GM23338 (cell line): ENCODE results near the gene PACSIN1. TPM values are rescaled to one million over a fixed set of nuclear protein-coding genes. Genes with fewer than 3 reads are reported as not detected.

Source experiments
- ATAC-seq: fragments of 200-7000 bp; cut with Tn5 transposase; 3 replicates; pipeline ENCODE4 v1.9.1; 2020
- DNase-seq: peaks from one replicate; pipeline ENCODE4 v3.0.0-alpha.2; 2015; ENCODE audit warnings: low spot score
- H2AFZ ChIP-seq: fragments of 200-600 bp; sonication (generic); 2 replicates; pipeline ENCODE4 v1.8.0; 2016; ENCODE audit warnings: antibody characterized with exemption, mild to moderate bottlenecking, moderate library complexity
- H3F3A ChIP-seq: fragments of 200-600 bp; sonication (generic); replicated peaks from 2 replicates; pipeline ENCODE4 v1.8.0; 2017; ENCODE audit warnings: antibody characterized with exemption, mixed run types, low read depth
- H3K27ac ChIP-seq: fragments of 200-600 bp; sonication (generic); 2 replicates; pipeline ENCODE4 v1.6.1; 2016; ENCODE audit warnings: low read depth
- H3K27me3 ChIP-seq: fragments of 200-600 bp; sonication (generic); 2 replicates; pipeline ENCODE4 v1.8.0; 2016; ENCODE audit warnings: mild to moderate bottlenecking, mixed run types, moderate library complexity; ENCODE audit not compliant: insufficient read depth
- H3K36me3 ChIP-seq: fragments of 200-600 bp; sonication (generic); 2 replicates; pipeline ENCODE4 v1.8.0; 2016; ENCODE audit warnings: mild to moderate bottlenecking; ENCODE audit not compliant: insufficient read depth
- H3K4me1 ChIP-seq: fragments of 200-600 bp; sonication (generic); 2 replicates; pipeline ENCODE4 v1.8.0; 2016; ENCODE audit warnings: mild to moderate bottlenecking, moderate library complexity; ENCODE audit not compliant: insufficient read depth
- H3K4me2 ChIP-seq: fragments of 200-600 bp; sonication (generic); 2 replicates; pipeline ENCODE4 v1.7.1; 2017; ENCODE audit warnings: mixed run types
- H3K4me3 ChIP-seq: fragments of 200-600 bp; sonication (generic); 2 replicates; pipeline ENCODE4 v1.6.1; 2016; ENCODE audit warnings: mixed run types
- H3K79me2 ChIP-seq: fragments of 200-600 bp; sonication (generic); replicated peaks from 2 replicates; pipeline ENCODE4 v1.8.0; 2017; ENCODE audit warnings: mild to moderate bottlenecking; ENCODE audit not compliant: insufficient read depth
- H3K9me2 ChIP-seq: fragments of 200-600 bp; sonication (generic); 2 replicates; pipeline ENCODE4 v1.8.0; 2017; ENCODE audit not compliant: insufficient read depth
- H4K20me1 ChIP-seq: fragments of 200-600 bp; sonication (generic); replicated peaks from 2 replicates; pipeline ENCODE4 v1.8.0; 2017; ENCODE audit warnings: mild to moderate bottlenecking; ENCODE audit not compliant: insufficient read depth
- H3K27ac Mint-ChIP-seq: 2 replicates; pipeline ENCODE4 v1.8.0; 2020; ENCODE audit warnings: inconsistent platforms, mild to moderate bottlenecking, moderate library complexity, mixed read lengths
- H3K27me3 Mint-ChIP-seq: 3 replicates; pipeline ENCODE4 v1.8.0; 2022; ENCODE audit warnings: low read depth, mild to moderate bottlenecking, moderate library complexity, mixed read lengths, inconsistent platforms; ENCODE audit not compliant: insufficient read depth, poor library complexity
- H3K36me3 Mint-ChIP-seq: 3 replicates; pipeline ENCODE4 v1.8.0; 2021; ENCODE audit warnings: low read depth, mild to moderate bottlenecking, inconsistent platforms, moderate library complexity, mixed read lengths
- H3K4me1 Mint-ChIP-seq: 3 replicates; pipeline ENCODE4 v1.8.0; 2020; ENCODE audit warnings: mild to moderate bottlenecking, inconsistent platforms, mixed read lengths
- H3K4me3 Mint-ChIP-seq: 3 replicates; pipeline ENCODE4 v1.8.0; 2021; ENCODE audit warnings: moderate library complexity, mild to moderate bottlenecking, inconsistent platforms, mixed read lengths
- H3K9me3 Mint-ChIP-seq: 3 replicates; pipeline ENCODE4 v1.8.0; 2020; ENCODE audit warnings: moderate library complexity, mild to moderate bottlenecking, inconsistent platforms, mixed read lengths
- CTCF ChIP-seq, 2 experiments: fragments of 200-600 bp in 1 of 2; sonication (generic) in 1 of 2; conservative IDR thresholded peaks; 2 replicates each; pipeline versions ENCODE4 v1.5.1 to v1.6.1; 2016 to 2017; ENCODE audit warnings: antibody characterized with exemption in 2 of 2, low read depth in 2 of 2, mild to moderate bottlenecking in 2 of 2, moderate library complexity in 1 of 2
- ETS1 ChIP-seq: IDR thresholded peaks from 2 replicates; pipeline ENCODE4 v1.6.1; 2016; ENCODE audit warnings: antibody characterized with exemption
- EZH2 ChIP-seq: fragments of 200-600 bp; sonication (generic); IDR thresholded peaks from one replicate; pipeline ENCODE4 v1.8.0; 2017; ENCODE audit warnings: antibody characterized with exemption, mild to moderate bottlenecking, low read depth; ENCODE audit not compliant: unreplicated experiment
- JUNB ChIP-seq: IDR thresholded peaks from one replicate; pipeline ENCODE4 v1.6.1; 2016; ENCODE audit warnings: antibody characterized with exemption; ENCODE audit not compliant: unreplicated experiment
- NANOG ChIP-seq: IDR thresholded peaks from 2 replicates; pipeline ENCODE4 v1.6.1; 2016; ENCODE audit warnings: antibody characterized with exemption, borderline replicate concordance
- POLR2AphosphoS5 ChIP-seq: IDR thresholded peaks from 2 replicates; pipeline ENCODE4 v1.6.1; 2016; ENCODE audit warnings: antibody characterized with exemption, low read depth
- REST ChIP-seq: IDR thresholded peaks from one replicate; pipeline ENCODE4 v1.6.1; 2018; ENCODE audit warnings: antibody characterized with exemption; ENCODE audit not compliant: unreplicated experiment
- STAT1 ChIP-seq: IDR thresholded peaks from one replicate; pipeline ENCODE4 v1.6.1; 2016; ENCODE audit warnings: antibody characterized with exemption; ENCODE audit not compliant: unreplicated experiment
- ZNF114 ChIP-seq: fragments of 250-450 bp; sonication (Bioruptor Pico); IDR thresholded peaks from 2 replicates; pipeline ENCODE4 v1.5.0; 2020; ENCODE audit warnings: mild to moderate bottlenecking, moderate library complexity
- ZNF331 ChIP-seq: fragments of 250-450 bp; sonication (Bioruptor Pico); IDR thresholded peaks from 2 replicates; pipeline ENCODE4 v1.5.0; 2020; ENCODE audit warnings: low read depth, mild to moderate bottlenecking, moderate library complexity
- polyA plus RNA-seq: library from polyadenylated mRNA; unstranded; fragments of >200 nt; fragmentation: Nextera tagmentation; extraction: Ambion mirVana; gene quantifications from 2 replicates; pipeline ENCODE4 v1.2.1, GENCODE V29; 2016
- total RNA-seq: library from RNA; depleted of rRNA; stranded (reverse); fragments of >200 nt; shearing (Covaris generic); gene quantifications from 2 replicates; pipeline ENCODE4 v1.2.3, GENCODE V29; 2014

PACSIN1 gene
- total and polyA plus RNA-seq, 2 experiments from 2014 or later = 5.2 to 8.7 TPM

- Histone ChIP-seq H3F3A (no peaks in the 10 kb centered on the region), H3K4me3 (no peak overlapping the region), H3K27me3 (no peaks in the 10 kb centered on the region), H3K4me2 (no peak overlapping the region), H2AFZ (no peak overlapping the region), H4K20me1 (no peaks in the 10 kb centered on the region), H3K4me1 (peaks cover 7% of the 10 kb centered on the region), H3K36me3 (no peaks in the 10 kb centered on the region), H3K27ac (no peak overlapping the region), H3K79me2 (no peaks in the 10 kb centered on the region), H3K9me2 (no peaks in the 10 kb centered on the region)
- H3K9me3 Mint-ChIP-seq = no peaks in the 10 kb centered on the region; the same call in 2 of the 3 replicates
- no peak overlapping the region for H3K27ac Mint-ChIP-seq
- DNase-seq (no peak), ATAC-seq (no peak)
- H3K27me3 Mint-ChIP-seq = peaks cover 7% of the 10 kb centered on the region
- no peak for TF ChIP-seq STAT1
- TF ChIP-seq CTCF (conservative IDR thresholded peaks at IDR 0.05; ENCODE audit: low read depth in 2 of 2) = no peak
- no peak overlapping the region for H3K4me3 Mint-ChIP-seq
- H3K36me3 Mint-ChIP-seq = no peaks in the 10 kb centered on the region
- H3K4me1 Mint-ChIP-seq = peaks cover 22% of the 10 kb centered on the region
Measured at GRCh38 chr6:34558172-34558714, 92.4 kb downstream of the PACSIN1 start.

GRCh38 chr6:34559651-34560365 is 93.9 kb downstream of the PACSIN1 start:
- H3K27ac ChIP-seq = no peak overlapping the region
- H3K36me3 ChIP-seq = no peaks in the 10 kb centered on the region
- no peaks in the 10 kb centered on the region for H3K9me2 ChIP-seq
- H4K20me1 ChIP-seq = no peaks in the 10 kb centered on the region
- H3K27ac Mint-ChIP-seq = no peak overlapping the region
- no peaks in the 10 kb centered on the region for H3K27me3 ChIP-seq
- no peaks in the 10 kb centered on the region for H3K79me2 ChIP-seq
- H3K4me1 Mint-ChIP-seq = peaks cover 15% of the 10 kb centered on the region
- H3K4me2 ChIP-seq = 0 out of 2 replicates have a peak overlapping the region, but pooled peaks have one; percentile 12
- peak overlapping the region; percentile 74; the same call in 1 of the 2 replicates for H2AFZ ChIP-seq
- H3K4me3 Mint-ChIP-seq = no peak overlapping the region
- no peak overlapping the region for H3K4me3 ChIP-seq
- DNase-seq = peak; percentile 41
- H3K27me3 Mint-ChIP-seq = peaks cover 6% of the 10 kb centered on the region
- no peaks in the 10 kb centered on the region for H3K36me3 Mint-ChIP-seq
- no peaks in the 10 kb centered on the region; the same call in 2 of the 3 replicates for H3K9me3 Mint-ChIP-seq
- peaks cover 7% of the 10 kb centered on the region for H3K4me1 ChIP-seq
- no peaks in the 10 kb centered on the region for H3F3A ChIP-seq
- ATAC-seq = peak; percentile 37
- no peak for TF ChIP-seq ZNF331 (CRISPR knock-in tag)
- TF ChIP-seq STAT1 = no peak
- TF ChIP-seq NANOG = no peak
- no peak for TF ChIP-seq EZH2
- TF ChIP-seq JUNB = no peak
- no peak for TF ChIP-seq ETS1
- TF ChIP-seq REST = no peak
- TF ChIP-seq ZNF114 (CRISPR knock-in tag) = no peak
- no peak for TF ChIP-seq POLR2AphosphoS5
